Stimulated activated CD8-positive, alpha-beta memory T cell treated with anti-CD3 and anti-CD28 coated beads, Interleukin-15, amount 100 ng/mL, for 1 hour (primary cell): ENCODE measurements around the gene PSMA5.
"Not testable (repeated sequence)": the region's sequence is repeated elsewhere in the genome, so short reads cannot be mapped to it uniquely, and the experiment has no call there.

Experiments
- DNase-seq: peaks from one replicate; pipeline ENCODE4 v3.0.0-alpha.2; 2020; ENCODE audit warnings: low read depth

The PSMA5 gene

GRCh38 chr1:109392037-109392787 lies 34.0 kb downstream of the PSMA5 start:
- no peak for DNase-seq

GRCh38 chr1:109391626-109392025 lies 34.6 kb downstream of the PSMA5 start:
- DNase-seq, result no peak

GRCh38 chr1:109391157-109391556 lies 35.1 kb downstream of the PSMA5 start:
- no peak for DNase-seq

- no peak for DNase-seq
These were observed 36.5 kb downstream of the PSMA5 start for GRCh38 chr1:109389638-109390341.

- DNase-seq, result no peak
These were observed 37.2 kb downstream of the PSMA5 start for GRCh38 chr1:109388884-109389637.

GRCh38 chr1:109388208-109388711 lies 38.0 kb downstream of the PSMA5 start:
- DNase-seq, result no peak

- DNase-seq, result no peak
These were observed 40.1 kb downstream of the PSMA5 start for GRCh38 chr1:109386054-109386717.

GRCh38 chr1:109385417-109385816 lies 40.8 kb downstream of the PSMA5 start:
- DNase-seq, result no peak

- no peak for DNase-seq
These were observed 42.4 kb downstream of the PSMA5 start for GRCh38 chr1:109383854-109384253.

GRCh38 chr1:109383087-109383779 lies 43.0 kb downstream of the PSMA5 start:
- no peak for DNase-seq

- DNase-seq, result no peak
These were observed 44.7 kb downstream of the PSMA5 start for GRCh38 chr1:109381573-109381972.

- no peak for DNase-seq
These were observed 46.3 kb downstream of the PSMA5 start for GRCh38 chr1:109379907-109380306.

- no peak for DNase-seq
These were observed 46.8 kb downstream of the PSMA5 start for GRCh38 chr1:109379422-109379821.

- DNase-seq, result no peak
These were observed 48.5 kb downstream of the PSMA5 start for GRCh38 chr1:109377698-109378097.

GRCh38 chr1:109373696-109374095 lies 52.6 kb downstream of the PSMA5 start:
- not testable (repeated sequence) for DNase-seq

- no peak for DNase-seq
These were observed 53.1 kb downstream of the PSMA5 start for GRCh38 chr1:109373126-109373525.

- DNase-seq, result no peak
These were observed 54.0 kb downstream of the PSMA5 start for GRCh38 chr1:109372281-109372680.

- no peak for DNase-seq
These were observed 54.9 kb downstream of the PSMA5 start for GRCh38 chr1:109371341-109371739.

GRCh38 chr1:109370712-109371340 lies 55.4 kb downstream of the PSMA5 start:
- no peak for DNase-seq

GRCh38 chr1:109369167-109369746 lies 57.0 kb downstream of the PSMA5 start:
- DNase-seq, result no peak

GRCh38 chr1:109368464-109368863 lies 57.8 kb downstream of the PSMA5 start:
- DNase-seq, result no peak
